ENCODE data around the gene HDAC11.

HDAC11 gene

DNA sequence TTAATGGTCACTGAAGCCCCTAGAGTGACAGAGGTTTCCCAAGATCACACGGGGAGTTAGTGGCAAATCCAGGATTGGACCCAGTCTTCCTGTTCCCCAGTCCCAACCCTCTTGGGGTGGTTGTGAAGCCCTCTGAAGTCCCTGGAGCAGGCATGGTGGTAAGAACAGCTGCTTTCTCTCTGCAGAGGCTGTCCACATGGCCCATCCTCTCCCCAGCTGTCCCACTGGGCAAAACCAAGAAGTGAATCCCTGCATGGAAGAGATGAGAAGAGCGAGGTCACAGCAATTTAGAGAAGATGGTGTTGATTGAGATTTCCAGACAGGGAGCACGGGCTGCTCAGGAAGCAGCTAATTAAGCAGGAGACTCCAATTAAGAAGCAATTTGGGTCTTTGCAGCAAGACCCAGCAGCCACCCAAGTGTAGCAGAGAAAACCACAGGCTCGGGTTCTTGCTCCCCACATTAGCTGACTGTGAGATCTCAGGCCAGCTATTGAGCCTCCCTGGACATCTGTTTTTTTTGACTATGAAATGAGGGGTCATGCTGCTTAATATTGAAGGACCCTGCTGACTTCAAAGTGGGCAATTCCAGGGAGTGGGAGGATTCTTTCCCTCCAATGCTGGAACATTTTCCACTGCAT lies 14.8 kb upstream of the HDAC11 start:
- Mint-ChIP-seq H3K27ac (no peak overlapping the region), H3K27me3 (ENCODE audit: low read depth) (peaks cover 10% of the 10 kb centered on the region), H3K36me3 (ENCODE audit: low read depth) (no peaks in the 10 kb centered on the region), H3K4me3 (no peak overlapping the region), H3K4me1 (peaks cover 28% of the 10 kb centered on the region), H3K9me3 (no peaks in the 10 kb centered on the region)
- TF ChIP-seq, protein P1, sequence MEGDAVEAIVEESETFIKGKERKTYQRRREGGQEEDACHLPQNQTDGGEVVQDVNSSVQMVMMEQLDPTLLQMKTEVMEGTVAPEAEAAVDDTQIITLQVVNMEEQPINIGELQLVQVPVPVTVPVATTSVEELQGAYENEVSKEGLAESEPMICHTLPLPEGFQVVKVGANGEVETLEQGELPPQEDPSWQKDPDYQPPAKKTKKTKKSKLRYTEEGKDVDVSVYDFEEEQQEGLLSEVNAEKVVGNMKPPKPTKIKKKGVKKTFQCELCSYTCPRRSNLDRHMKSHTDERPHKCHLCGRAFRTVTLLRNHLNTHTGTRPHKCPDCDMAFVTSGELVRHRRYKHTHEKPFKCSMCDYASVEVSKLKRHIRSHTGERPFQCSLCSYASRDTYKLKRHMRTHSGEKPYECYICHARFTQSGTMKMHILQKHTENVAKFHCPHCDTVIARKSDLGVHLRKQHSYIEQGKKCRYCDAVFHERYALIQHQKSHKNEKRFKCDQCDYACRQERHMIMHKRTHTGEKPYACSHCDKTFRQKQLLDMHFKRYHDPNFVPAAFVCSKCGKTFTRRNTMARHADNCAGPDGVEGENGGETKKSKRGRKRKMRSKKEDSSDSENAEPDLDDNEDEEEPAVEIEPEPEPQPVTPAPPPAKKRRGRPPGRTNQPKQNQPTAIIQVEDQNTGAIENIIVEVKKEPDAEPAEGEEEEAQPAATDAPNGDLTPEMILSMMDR (IDR thresholded peaks at IDR 0.05; ENCODE audit: unreplicated experiment in 3 of 3), result no peak

DNA sequence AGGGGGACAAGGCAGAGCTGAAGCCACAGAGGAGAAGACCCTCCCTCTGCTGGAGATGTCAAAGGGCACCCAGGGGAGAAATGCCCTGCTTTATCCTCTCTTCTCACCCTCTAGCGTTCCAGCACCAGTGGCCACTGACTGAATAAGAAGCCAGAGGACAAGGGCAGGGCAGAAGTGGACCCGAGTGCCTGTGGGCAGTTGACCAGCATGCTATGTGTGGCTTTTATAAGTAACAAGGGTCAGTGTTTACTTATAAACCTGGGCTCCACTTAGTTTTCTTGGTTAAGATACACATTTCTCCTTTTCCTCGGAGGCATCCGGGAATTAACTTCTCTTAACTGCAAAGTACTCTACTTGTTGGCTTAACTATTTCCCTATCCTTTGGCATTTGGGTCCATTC lies 13.3 kb upstream of the HDAC11 start:
- Mint-ChIP-seq H3K27me3 (ENCODE audit: low read depth) (peaks cover 6% of the 10 kb centered on the region), H3K9me3 (no peaks in the 10 kb centered on the region), H3K27ac (no peak overlapping the region), H3K36me3 (ENCODE audit: low read depth) (no peaks in the 10 kb centered on the region), H3K4me3 (no peak overlapping the region), H3K4me1 (peaks cover 18% of the 10 kb centered on the region)
- TF ChIP-seq, protein P1 (IDR thresholded peaks at IDR 0.05; ENCODE audit: unreplicated experiment in 3 of 3), result no peak

DNA sequence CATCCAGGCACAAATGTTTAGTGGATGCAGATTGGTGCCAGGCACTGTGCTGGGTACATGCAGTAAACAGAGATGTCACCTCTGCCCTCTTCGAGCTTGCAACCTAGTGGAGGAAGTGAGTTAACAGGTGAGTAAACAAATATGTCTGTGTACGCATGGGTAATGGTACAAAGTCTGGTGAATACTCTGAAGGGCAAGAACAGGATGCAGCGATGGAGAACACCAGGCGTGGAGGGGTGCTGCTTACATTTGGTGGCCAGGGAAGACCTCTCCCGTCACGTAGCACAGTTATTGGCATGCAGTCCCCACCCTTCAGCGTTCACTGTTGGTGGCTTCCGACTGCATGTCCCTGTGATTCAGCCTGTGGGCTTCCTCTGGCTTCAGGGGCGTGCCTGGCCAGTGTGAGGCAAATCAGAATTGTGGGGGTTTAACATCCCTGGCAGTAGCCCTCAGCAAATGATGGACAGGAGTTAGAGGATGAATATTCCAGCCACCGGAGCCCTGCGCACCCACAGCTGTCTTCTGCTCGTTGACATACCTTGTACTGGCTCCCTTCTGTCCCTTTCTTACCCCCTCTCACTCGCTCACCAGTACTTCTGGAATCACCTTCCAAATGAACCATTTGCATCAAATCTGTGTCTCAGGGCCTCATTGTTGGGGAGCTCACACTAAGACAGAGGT lies 9.1 kb upstream of the HDAC11 start:
- peaks cover 7% of the 10 kb centered on the region for H3K4me1 Mint-ChIP-seq
- no peak overlapping the region for H3K4me3 Mint-ChIP-seq
- TF ChIP-seq, protein P1 (IDR thresholded peaks at IDR 0.05; ENCODE audit: unreplicated experiment in 3 of 3), result no peak
- no peaks in the 10 kb centered on the region for H3K9me3 Mint-ChIP-seq
- peaks cover 3% of the 10 kb centered on the region for H3K27me3 Mint-ChIP-seq (ENCODE audit: low read depth)
- no peak overlapping the region for H3K27ac Mint-ChIP-seq
- no peaks in the 10 kb centered on the region for H3K36me3 Mint-ChIP-seq (ENCODE audit: low read depth)

DNA sequence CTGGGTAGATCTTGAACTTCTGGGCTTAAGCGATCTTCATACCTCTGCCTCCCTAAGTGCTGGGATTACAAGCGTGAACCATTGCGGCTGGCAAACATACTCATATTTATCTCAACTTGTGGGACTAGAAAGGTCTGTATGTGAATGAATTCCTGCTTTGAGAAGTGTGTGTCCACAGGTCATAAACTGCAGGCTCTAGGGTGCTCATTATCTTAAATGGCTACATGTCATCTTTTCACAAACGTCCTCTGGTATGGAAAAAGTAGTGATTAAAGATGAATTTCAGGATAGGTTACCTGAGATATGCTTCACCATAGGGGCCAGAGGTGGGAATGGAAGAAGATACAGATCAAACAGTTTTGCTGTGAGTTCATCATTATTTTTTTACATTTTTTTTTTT lies 7.8 kb upstream of the HDAC11 start:
- Mint-ChIP-seq H3K27ac (no peak overlapping the region), H3K4me3 (no peak overlapping the region)

DNA sequence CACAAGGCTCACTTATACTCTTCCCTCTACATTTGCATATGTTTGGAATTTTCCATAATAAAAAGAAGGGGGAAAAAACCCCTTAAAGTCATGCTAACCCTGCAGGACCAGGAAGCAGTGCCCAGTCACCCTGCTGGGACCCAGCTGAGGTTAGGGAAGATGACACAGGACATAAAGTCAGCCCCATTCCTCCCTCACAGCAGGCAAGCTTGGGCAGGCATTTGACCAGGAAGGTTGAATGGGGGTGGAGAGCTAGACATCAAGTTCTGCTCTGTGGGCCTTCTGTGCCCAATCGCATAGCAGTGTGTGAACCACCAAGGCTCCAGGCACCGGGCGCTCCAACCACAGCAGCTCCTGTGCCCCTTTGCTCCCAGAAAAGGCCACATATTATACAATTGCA lies 7.1 kb upstream of the HDAC11 start:
- no peaks in the 10 kb centered on the region for H3K36me3 Mint-ChIP-seq (ENCODE audit: low read depth)
- peaks cover 19% of the 10 kb centered on the region for H3K4me1 Mint-ChIP-seq
- H3K27ac Mint-ChIP-seq, result no peak overlapping the region
- H3K9me3 Mint-ChIP-seq, result no peaks in the 10 kb centered on the region
- no peak overlapping the region for H3K4me3 Mint-ChIP-seq
- H3K27me3 Mint-ChIP-seq (ENCODE audit: low read depth), result peaks cover 7% of the 10 kb centered on the region
- TF ChIP-seq, protein P1 (IDR thresholded peaks at IDR 0.05; ENCODE audit: unreplicated experiment in 3 of 3), result no peak

More for the DNA sequence above, 7.8 kb upstream of the HDAC11 start:
- Mint-ChIP-seq H3K27me3 (ENCODE audit: low read depth) (peaks cover 7% of the 10 kb centered on the region), H3K36me3 (ENCODE audit: low read depth) (no peaks in the 10 kb centered on the region), H3K9me3 (no peaks in the 10 kb centered on the region), H3K4me1 (peaks cover 13% of the 10 kb centered on the region)
- TF ChIP-seq, protein P1 (IDR thresholded peaks at IDR 0.05; ENCODE audit: unreplicated experiment in 3 of 3), result no peak

DNA sequence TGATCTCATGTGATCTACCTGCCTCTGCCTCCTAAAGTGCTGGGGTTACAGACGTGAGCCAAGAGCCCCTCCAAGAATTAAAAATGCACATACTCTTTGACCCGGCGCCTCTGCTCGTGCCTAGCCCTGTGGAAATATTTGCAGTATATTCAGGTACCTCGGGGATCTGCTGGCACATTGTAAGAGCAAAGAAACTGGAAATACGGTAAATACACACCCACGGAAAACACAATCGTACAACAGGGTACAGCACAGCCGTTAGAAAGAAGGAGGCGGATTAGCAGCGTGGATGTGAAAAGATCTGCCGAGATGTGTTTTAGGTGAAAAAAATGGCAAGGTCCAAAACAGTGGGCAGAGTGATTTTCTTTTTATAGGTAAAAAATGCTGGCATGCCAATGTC lies 6.1 kb upstream of the HDAC11 start:
- no peaks in the 10 kb centered on the region for H3K36me3 Mint-ChIP-seq (ENCODE audit: low read depth)
- no peaks in the 10 kb centered on the region for H3K9me3 Mint-ChIP-seq
- H3K4me3 Mint-ChIP-seq, result no peak overlapping the region
- peaks cover 7% of the 10 kb centered on the region for H3K27me3 Mint-ChIP-seq (ENCODE audit: low read depth)
- H3K4me1 Mint-ChIP-seq, result peaks cover 21% of the 10 kb centered on the region
- TF ChIP-seq, protein P1 (IDR thresholded peaks at IDR 0.05; ENCODE audit: unreplicated experiment in 3 of 3), result no peak
- H3K27ac Mint-ChIP-seq, result no peak overlapping the region

Measured in nephron (organoid).